Keratinocyte (primary cell): ENCODE data around the gene GGACT. TPM values are rescaled to one million over a fixed set of nuclear protein-coding genes. Genes with fewer than 3 reads are reported as not detected.

Source experiments
- DNase-seq: peaks from one replicate; pipeline ENCODE4 v3.0.0-alpha.2; 2011; ENCODE audit warnings: low read depth, missing footprints, low spot score
- FAIRE-seq: peaks from 2 replicates; lab custom pipeline; 2011; peaks lifted over from hg19 to GRCh38; lab: Jason Lieb, UNC
- H2AFZ ChIP-seq: 2 replicates; pipeline ENCODE4 v1.6.0; 2012; ENCODE audit warnings: low read length, control low read depth, inconsistent platforms; ENCODE audit not compliant: control insufficient read depth
- H3K27ac ChIP-seq: 2 replicates; pipeline ENCODE4 v1.5.1; 2011; ENCODE audit warnings: low read length; ENCODE audit not compliant: control insufficient read depth, insufficient read depth
- H3K27me3 ChIP-seq: 3 replicates; pipeline ENCODE4 v1.6.0; 2011; ENCODE audit warnings: low read length; ENCODE audit not compliant: control insufficient read depth, insufficient read depth; ENCODE audit errors: extremely low read depth
- H3K36me3 ChIP-seq, 2 experiments: 2 replicates in 1 of 2; 3 replicates in 1 of 2; pipeline ENCODE4 v1.5.1; 2011; ENCODE audit warnings: low read length in 2 of 2, mild to moderate bottlenecking in 1 of 2; ENCODE audit not compliant: control insufficient read depth in 2 of 2, insufficient read depth in 2 of 2; ENCODE audit errors: extremely low read depth in 1 of 2
- H3K4me1 ChIP-seq: 3 replicates; pipeline ENCODE4 v1.5.1; 2011; ENCODE audit warnings: low read length; ENCODE audit not compliant: control insufficient read depth, insufficient read depth; ENCODE audit errors: extremely low read depth
- H3K4me2 ChIP-seq: 3 replicates; pipeline ENCODE4 v1.6.0; 2011; ENCODE audit warnings: low read depth, low read length; ENCODE audit not compliant: control insufficient read depth, insufficient read depth; ENCODE audit errors: extremely low read depth
- H3K4me3 ChIP-seq, 3 experiments: fragments of 200-600 bp in 1 of 3; sonication (generic) in 1 of 3; 2 replicates in 2 of 3; 3 replicates in 1 of 3; pipeline ENCODE4 v1.5.1; 2011 to 2016; ENCODE audit warnings: low read length in 3 of 3, mild to moderate bottlenecking in 3 of 3, control low read depth in 2 of 3, inconsistent platforms in 1 of 3, low read depth in 1 of 3, mixed read lengths in 1 of 3, mixed run types in 1 of 3, moderate library complexity in 1 of 3; ENCODE audit not compliant: control insufficient read depth in 2 of 3, insufficient read depth in 2 of 3; ENCODE audit errors: extremely low read depth in 1 of 3
- H3K79me2 ChIP-seq: 2 replicates; pipeline ENCODE4 v1.6.0; 2012; ENCODE audit warnings: low read length; ENCODE audit not compliant: control insufficient read depth, insufficient read depth
- H3K9ac ChIP-seq: 3 replicates; pipeline ENCODE4 v1.6.0; 2011; ENCODE audit warnings: low read length; ENCODE audit not compliant: control insufficient read depth, insufficient read depth; ENCODE audit errors: extremely low read depth
- H3K9me1 ChIP-seq: 3 replicates; pipeline ENCODE4 v1.6.0; 2011; ENCODE audit warnings: low read length; ENCODE audit not compliant: control insufficient read depth, insufficient read depth; ENCODE audit errors: extremely low read depth
- H3K9me3 ChIP-seq: 2 replicates; pipeline ENCODE4 v1.5.1; 2012; ENCODE audit warnings: low read depth, low read length; ENCODE audit not compliant: control insufficient read depth
- H4K20me1 ChIP-seq: 3 replicates; pipeline ENCODE4 v1.6.0; 2011; ENCODE audit warnings: low read length; ENCODE audit not compliant: control insufficient read depth, insufficient read depth; ENCODE audit errors: extremely low read depth
- EZH2 ChIP-seq: IDR thresholded peaks from one replicate; pipeline ENCODE4 v1.6.1; 2012; ENCODE audit warnings: inconsistent platforms, mild to moderate bottlenecking, low read length, moderate library complexity
- dilution Hi-C: fragments of 300-500 bp; cut with MboI; formaldehyde crosslinking; loops from one replicate; pipeline ENCODE4 v1.7.0; 2020; ENCODE audit warnings: low sequenced_read_pairs; ENCODE audit not compliant: extremely low pct_ligation_motif_present
- polyA plus RNA-seq, 5 experiments: library from polyadenylated mRNA; depleted of rRNA in 3 of 5; stranded (reverse) in 3 of 5; stranded (forward) in 1 of 5; unstranded in 1 of 5; fragments of >200 nt; gene quantifications; 1 replicate in 1 of 5; 2 replicates in 3 of 5; 3 replicates in 1 of 5; pipeline versions ENCODE4 v1.2.1 to v1.2.3, GENCODE V29; 2011 to 2012; ENCODE audit warnings: missing spikeins in 2 of 5, low read depth in 1 of 5, low replicate concordance in 1 of 5
- TF ChIP-seq, protein P1 (sequence below), 3 experiments: IDR thresholded peaks in 1 of 3; conservative IDR thresholded peaks in 1 of 3; optimal IDR thresholded peaks in 1 of 3; 2 replicates in 2 of 3; 3 replicates in 1 of 3; pipeline versions ENCODE3 to v1.5.1; 2011; ENCODE audit warnings: low read length in 3 of 3, mild to moderate bottlenecking in 3 of 3, moderate library complexity in 2 of 3, control low read depth in 1 of 3, inconsistent platforms in 1 of 3; ENCODE audit not compliant: insufficient read depth in 2 of 3; ENCODE audit errors: extremely low read depth in 1 of 3

The GGACT gene
- polyA plus RNA-seq, 1 donor (not counting 4 experiments of a cell fraction or from before 2014, with no cell fraction given) = 8.2 TPM

- H3K9ac ChIP-seq = peak overlapping the region; percentile 33
- peak overlapping the region in 1 of 3 experiments; percentile 10 for H3K4me3 ChIP-seq
- H3K27me3 ChIP-seq = no peaks in the 10 kb centered on the region
- H3K27ac ChIP-seq = no peak overlapping the region
- no peaks in the 10 kb centered on the region for H3K9me1 ChIP-seq
- TF ChIP-seq, protein P1, sequence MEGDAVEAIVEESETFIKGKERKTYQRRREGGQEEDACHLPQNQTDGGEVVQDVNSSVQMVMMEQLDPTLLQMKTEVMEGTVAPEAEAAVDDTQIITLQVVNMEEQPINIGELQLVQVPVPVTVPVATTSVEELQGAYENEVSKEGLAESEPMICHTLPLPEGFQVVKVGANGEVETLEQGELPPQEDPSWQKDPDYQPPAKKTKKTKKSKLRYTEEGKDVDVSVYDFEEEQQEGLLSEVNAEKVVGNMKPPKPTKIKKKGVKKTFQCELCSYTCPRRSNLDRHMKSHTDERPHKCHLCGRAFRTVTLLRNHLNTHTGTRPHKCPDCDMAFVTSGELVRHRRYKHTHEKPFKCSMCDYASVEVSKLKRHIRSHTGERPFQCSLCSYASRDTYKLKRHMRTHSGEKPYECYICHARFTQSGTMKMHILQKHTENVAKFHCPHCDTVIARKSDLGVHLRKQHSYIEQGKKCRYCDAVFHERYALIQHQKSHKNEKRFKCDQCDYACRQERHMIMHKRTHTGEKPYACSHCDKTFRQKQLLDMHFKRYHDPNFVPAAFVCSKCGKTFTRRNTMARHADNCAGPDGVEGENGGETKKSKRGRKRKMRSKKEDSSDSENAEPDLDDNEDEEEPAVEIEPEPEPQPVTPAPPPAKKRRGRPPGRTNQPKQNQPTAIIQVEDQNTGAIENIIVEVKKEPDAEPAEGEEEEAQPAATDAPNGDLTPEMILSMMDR (optimal IDR thresholded peaks at IDR 0.05 in 1 of 3, IDR thresholded peaks at IDR 0.05 in 1 of 3, conservative IDR thresholded peaks at IDR 0.05 in 1 of 3; ENCODE audit: extremely low read depth in 1 of 3, insufficient read depth in 2 of 3, low read length in 3 of 3) = no peak
- no peak for TF ChIP-seq EZH2
- no peaks in the 10 kb centered on the region for H3K79me2 ChIP-seq
- H3K4me2 ChIP-seq = peak overlapping the region; percentile 60
- dilution Hi-C loops = no loop called here
- no peaks in the 10 kb centered on the region for H3K9me3 ChIP-seq
- H3K4me1 ChIP-seq = peaks cover 19% of the 10 kb centered on the region
- H3K36me3 ChIP-seq = no peaks in the 10 kb centered on the region
- no peaks in the 10 kb centered on the region for H4K20me1 ChIP-seq
- peak; percentile 70 for FAIRE-seq
- peak overlapping the region; percentile 81 for H2AFZ ChIP-seq
- no peak for DNase-seq
These were observed 40.8 kb downstream of the GGACT start for GRCh38 chr13:100547791-100548201.

DNA sequence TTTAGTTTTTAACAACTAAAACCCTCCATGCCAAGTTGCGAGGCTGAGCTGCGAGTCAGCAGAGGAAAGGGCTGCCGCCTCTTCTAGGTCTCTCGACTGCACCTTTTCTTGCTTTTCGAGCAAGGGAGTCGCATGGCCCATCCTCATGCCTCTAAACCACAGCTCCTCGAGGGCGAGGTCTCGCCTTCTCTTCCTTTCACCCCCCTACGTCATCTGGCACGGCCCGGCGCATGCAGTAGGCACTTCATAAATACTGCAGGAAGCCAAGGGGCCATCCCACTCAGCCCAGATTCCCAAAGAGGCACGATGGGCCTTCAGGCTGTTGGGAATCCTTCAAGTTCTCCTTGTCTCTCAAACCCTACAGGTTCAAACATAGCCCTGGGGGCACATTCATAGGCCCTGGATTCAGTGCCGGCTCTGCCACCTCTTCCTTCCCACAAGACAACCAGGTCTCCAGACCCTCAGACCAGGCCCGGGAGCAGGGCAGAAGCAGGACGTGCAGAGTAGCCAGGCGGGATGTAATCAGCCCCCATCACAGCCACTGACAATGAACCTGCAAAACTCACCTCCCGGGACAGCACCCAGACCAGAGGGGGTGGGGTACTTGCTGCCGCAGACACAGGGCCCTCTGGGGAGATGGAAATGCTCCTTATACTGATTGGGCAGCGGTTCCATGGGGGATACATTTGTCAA, 41.7 kb downstream of the GGACT start:
- dilution Hi-C loops = no loop called here
- Histone ChIP-seq H3K9ac (no peak overlapping the region), H3K4me2 (no peak overlapping the region), H3K4me1 (peaks cover 28% of the 10 kb centered on the region), H3K4me3 (no peak overlapping the region), H3K9me1 (no peaks in the 10 kb centered on the region), H3K36me3 (no peaks in the 10 kb centered on the region), H3K27ac (no peak overlapping the region), H3K27me3 (no peaks in the 10 kb centered on the region), H2AFZ (peak overlapping the region; percentile 81), H3K9me3 (no peaks in the 10 kb centered on the region), H4K20me1 (no peaks in the 10 kb centered on the region), H3K79me2 (no peaks in the 10 kb centered on the region)
- DNase-seq (no peak), FAIRE-seq (no peak)
- TF ChIP-seq, protein P1 (optimal IDR thresholded peaks at IDR 0.05 in 1 of 3, IDR thresholded peaks at IDR 0.05 in 1 of 3, conservative IDR thresholded peaks at IDR 0.05 in 1 of 3; ENCODE audit: extremely low read depth in 1 of 3, insufficient read depth in 2 of 3, low read length in 3 of 3) = no peak
- no peak for TF ChIP-seq EZH2
